ENCODE measurements around the gene LYZL4. TPM values are rescaled to one million over a fixed set of nuclear protein-coding genes. Genes with fewer than 3 reads are reported as not detected.

Gene LYZL4
- polyA plus RNA-seq, 1 experiment: not detected

- no peak for DNase-seq (ENCODE audit: low read depth)
- Histone ChIP-seq H3K4me3 (ENCODE audit: low read depth, low read length) (no peak overlapping the region), H3K27me3 (ENCODE audit: control insufficient read depth, insufficient read depth, low read length) (peaks cover 5% of the 10 kb centered on the region), H3K36me3 (ENCODE audit: control insufficient read depth, insufficient read depth, low read length) (no peaks in the 10 kb centered on the region)
- no peak for TF ChIP-seq CTCF (IDR thresholded peaks at IDR 0.05; ENCODE audit: insufficient read depth, low read depth, low read length)
- POLR2A ChIA-PET: no interaction called here
- CTCF ChIA-PET: no interaction called here
Measured at GRCh38 chr3:42438193-42438592, 27.8 kb upstream of the LYZL4 start.

- ChIA-PET POLR2A (no interaction called here), CTCF (interaction anchor here (1.0 to 2.5 kb wide), 5 partner anchors 8 to 187 kb away, joined by 3 to 12 read pairs (median 3); no protein-coding TSS in a partner anchor)
- no peak for DNase-seq (ENCODE audit: low read depth)
- TF ChIP-seq CTCF (IDR thresholded peaks at IDR 0.05; ENCODE audit: insufficient read depth, low read depth, low read length): no peak
- Histone ChIP-seq H3K4me3 (ENCODE audit: low read depth, low read length) (no peak overlapping the region), H3K36me3 (ENCODE audit: control insufficient read depth, insufficient read depth, low read length) (no peaks in the 10 kb centered on the region), H3K27me3 (ENCODE audit: control insufficient read depth, insufficient read depth, low read length) (peaks cover 2% of the 10 kb centered on the region; the same call in 1 of the 2 replicates)
Measured at GRCh38 chr3:42434777-42435380, 24.5 kb upstream of the LYZL4 start.

- no peak overlapping the region for H3K4me3 ChIP-seq (ENCODE audit: low read depth, low read length)
- ChIA-PET POLR2A (no interaction called here), CTCF (interaction anchor here (1.0 kb wide), 1 partner anchor 11 kb away, joined by 3 read pairs; no protein-coding TSS in a partner anchor)
Measured at GRCh38 chr3:42432485-42432884, 22.1 kb upstream of the LYZL4 start.

GRCh38 chr3:42430781-42431532 lies 20.5 kb upstream of the LYZL4 start:
- Histone ChIP-seq H3K4me3 (ENCODE audit: low read depth, low read length) (no peak overlapping the region), H3K36me3 (ENCODE audit: control insufficient read depth, insufficient read depth, low read length) (no peaks in the 10 kb centered on the region), H3K27me3 (ENCODE audit: control insufficient read depth, insufficient read depth, low read length) (no peaks in the 10 kb centered on the region)
- ChIA-PET POLR2A (no interaction called here), CTCF (interaction anchor here (1.0 to 1.6 kb wide), 2 partner anchors 12 to 184 kb away, joined by 3 to 4 read pairs; no protein-coding TSS in a partner anchor)
- TF ChIP-seq CTCF (IDR thresholded peaks at IDR 0.05; ENCODE audit: insufficient read depth, low read depth, low read length): no peak
- no peak for DNase-seq (ENCODE audit: low read depth)

More at GRCh38 chr3:42432485-42432884, 22.1 kb upstream of the LYZL4 start:
- no peak for TF ChIP-seq CTCF (IDR thresholded peaks at IDR 0.05; ENCODE audit: insufficient read depth, low read depth, low read length)
- DNase-seq (ENCODE audit: low read depth): no peak
- H3K27me3 ChIP-seq (ENCODE audit: control insufficient read depth, insufficient read depth, low read length): no peaks in the 10 kb centered on the region
- H3K36me3 ChIP-seq (ENCODE audit: control insufficient read depth, insufficient read depth, low read length): no peaks in the 10 kb centered on the region

DNA sequence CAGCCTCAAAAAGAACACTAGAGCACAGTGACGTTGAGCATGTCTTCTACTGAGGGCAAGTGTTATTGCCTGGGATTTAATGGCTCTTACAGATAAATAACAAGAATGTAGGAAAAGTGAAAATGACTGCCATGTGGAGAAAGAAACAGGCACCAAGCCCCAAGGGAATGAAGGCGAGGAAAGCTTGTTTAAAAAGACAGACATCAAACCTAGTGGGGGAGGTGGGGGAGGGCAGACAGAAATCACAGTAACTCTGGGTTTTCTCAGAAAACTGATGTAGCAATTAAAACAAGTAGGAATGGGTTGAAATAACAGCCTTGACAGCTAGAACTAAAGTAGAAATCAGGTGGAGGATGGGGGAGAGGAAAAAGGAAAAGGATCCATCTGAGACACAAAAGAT lies 18.4 kb upstream of the LYZL4 start:
- H3K27me3 ChIP-seq (ENCODE audit: control insufficient read depth, insufficient read depth, low read length): no peaks in the 10 kb centered on the region
- DNase-seq (ENCODE audit: low read depth): no peak
- POLR2A ChIA-PET: no interaction called here
- CTCF ChIA-PET: no interaction called here
- no peak for TF ChIP-seq CTCF (IDR thresholded peaks at IDR 0.05; ENCODE audit: insufficient read depth, low read depth, low read length)
- no peaks in the 10 kb centered on the region for H3K36me3 ChIP-seq (ENCODE audit: control insufficient read depth, insufficient read depth, low read length)
- H3K4me3 ChIP-seq (ENCODE audit: low read depth, low read length): no peak overlapping the region

Measured in BJ (cell line).